ENCODE measurements around the gene OR7G2. TPM values are rescaled to one million over a fixed set of nuclear protein-coding genes. Genes with fewer than 3 reads are reported as not detected.

OR7G2 gene
- total RNA-seq, 1 experiment from 2014 or later, result not detected

DNA sequence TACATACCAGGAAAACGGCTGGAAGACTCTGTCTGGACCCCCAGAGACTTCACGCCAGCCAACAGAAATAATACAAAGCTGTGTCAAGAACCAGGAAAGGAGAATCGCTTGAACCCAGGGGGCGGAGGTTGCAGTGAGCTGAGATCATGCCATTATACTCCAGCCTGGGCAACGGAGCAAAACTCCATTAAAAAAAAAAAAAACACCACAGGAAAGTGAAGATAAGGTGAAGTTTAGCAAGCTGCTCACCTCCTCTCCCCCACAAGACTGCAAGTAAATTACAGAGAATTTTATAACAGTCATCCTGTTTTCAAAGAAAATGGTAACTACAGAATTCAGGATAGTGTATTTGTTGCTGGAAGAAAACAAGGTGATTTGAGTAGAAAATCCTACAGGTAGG, 9.3 kb upstream of the OR7G2 start:
- CTCF ChIA-PET, result interaction anchor here (0.7 kb wide), 1 partner anchor 132 kb away, joined by 3 read pairs; no protein-coding TSS in a partner anchor
- intact Hi-C loops (cut with micrococcal nuclease; ENCODE audit: unreplicated experiment), result no loop called here

DNA sequence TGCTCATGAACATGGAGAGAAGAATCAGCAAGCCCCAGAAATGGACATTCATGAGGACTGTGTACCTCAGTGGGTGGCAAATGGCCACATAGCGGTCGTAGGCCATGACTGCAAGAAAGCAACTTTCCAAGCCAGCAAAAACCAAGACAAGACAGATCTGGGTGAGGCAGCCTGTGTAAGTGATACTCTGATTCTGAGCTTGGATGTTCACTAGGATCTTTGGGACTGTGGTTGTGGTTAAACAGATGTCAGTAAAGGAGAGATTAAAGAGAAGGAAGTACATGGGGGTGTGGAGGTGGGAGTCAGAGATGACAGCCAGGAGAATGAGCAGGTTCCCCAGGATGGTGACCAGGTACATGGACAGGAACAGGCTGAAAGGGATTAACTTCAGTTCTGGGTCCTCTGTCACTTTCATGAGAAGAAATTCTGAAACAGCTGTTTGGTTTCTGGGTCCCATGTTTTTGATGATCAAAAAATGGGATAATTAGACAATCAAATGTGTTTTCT, 8.1 kb upstream of the OR7G2 start, which contains the start of gene OR7G1:
Gene OR7G1, minus strand, starts transcription at position 457 of the 507 bp plus-strand sequence. Its CDS starts 0 bp downstream, at position 457.
- H3K4me1 ChIP-seq (ENCODE audit: control insufficient read depth, insufficient read depth, low read length), result no peaks in the 10 kb centered on the region
- in situ Hi-C loops (cut with HindIII; ENCODE audit: low pct_unique_long_range_greater_than_20kb, low sequenced_read_pairs), result no loop called here
- no TSS peak for BruUV-seq (replicated peaks)

More for the DNA sequence above, 9.3 kb upstream of the OR7G2 start:
- ATAC-seq (no peak), DNase-seq (ENCODE audit: low read depth, low spot score) (no peak)
- POLR2A ChIA-PET, result no interaction called here
- TF ChIP-seq TCF7L2 (IDR thresholded peaks at IDR 0.05; ENCODE audit: low read depth, low read length) (no peak), SIN3A (IDR thresholded peaks at IDR 0.05; ENCODE audit: borderline replicate concordance, insufficient read depth, low read depth, low read length) (no peak), POLR2AphosphoS5 (IDR thresholded peaks at IDR 0.05; ENCODE audit: low read depth, low read length) (no peak), REST (IDR thresholded peaks at IDR 0.05; ENCODE audit: insufficient read depth in 1 of 2, low read depth in 2 of 2, low read length in 1 of 2) (no peak)
- TF ChIP-seq, protein P1, sequence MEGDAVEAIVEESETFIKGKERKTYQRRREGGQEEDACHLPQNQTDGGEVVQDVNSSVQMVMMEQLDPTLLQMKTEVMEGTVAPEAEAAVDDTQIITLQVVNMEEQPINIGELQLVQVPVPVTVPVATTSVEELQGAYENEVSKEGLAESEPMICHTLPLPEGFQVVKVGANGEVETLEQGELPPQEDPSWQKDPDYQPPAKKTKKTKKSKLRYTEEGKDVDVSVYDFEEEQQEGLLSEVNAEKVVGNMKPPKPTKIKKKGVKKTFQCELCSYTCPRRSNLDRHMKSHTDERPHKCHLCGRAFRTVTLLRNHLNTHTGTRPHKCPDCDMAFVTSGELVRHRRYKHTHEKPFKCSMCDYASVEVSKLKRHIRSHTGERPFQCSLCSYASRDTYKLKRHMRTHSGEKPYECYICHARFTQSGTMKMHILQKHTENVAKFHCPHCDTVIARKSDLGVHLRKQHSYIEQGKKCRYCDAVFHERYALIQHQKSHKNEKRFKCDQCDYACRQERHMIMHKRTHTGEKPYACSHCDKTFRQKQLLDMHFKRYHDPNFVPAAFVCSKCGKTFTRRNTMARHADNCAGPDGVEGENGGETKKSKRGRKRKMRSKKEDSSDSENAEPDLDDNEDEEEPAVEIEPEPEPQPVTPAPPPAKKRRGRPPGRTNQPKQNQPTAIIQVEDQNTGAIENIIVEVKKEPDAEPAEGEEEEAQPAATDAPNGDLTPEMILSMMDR (IDR thresholded peaks at IDR 0.05), result no peak
- BruUV-seq (replicated peaks), result no TSS peak
- no peaks in the 10 kb centered on the region for H3K27me3 ChIP-seq (ENCODE audit: control insufficient read depth, insufficient read depth, low read length)
- H3K36me3 ChIP-seq (ENCODE audit: control insufficient read depth, insufficient read depth, low read length), result no peaks in the 10 kb centered on the region
- no peak overlapping the region for H3K4me3 ChIP-seq (ENCODE audit: low read depth in 2 of 2, low read length in 2 of 2)
- H3K4me1 ChIP-seq (ENCODE audit: control insufficient read depth, insufficient read depth, low read length), result no peaks in the 10 kb centered on the region
- H3K9me3 ChIP-seq (ENCODE audit: control insufficient read depth, insufficient read depth, low read depth, low read length), result no peaks in the 10 kb centered on the region
- in situ Hi-C loops (cut with HindIII; ENCODE audit: low pct_unique_long_range_greater_than_20kb, low sequenced_read_pairs), result no loop called here
- H3K27ac ChIP-seq (ENCODE audit: low read length), result no peak overlapping the region

More for the DNA sequence above, 8.1 kb upstream of the OR7G2 start, which contains the start of gene OR7G1:
- ChIA-PET CTCF (no interaction called here), POLR2A (no interaction called here)
- Histone ChIP-seq H3K4me3 (ENCODE audit: low read depth in 2 of 2, low read length in 2 of 2) (no peak within 1 kb of the TSS), H3K9me3 (ENCODE audit: control insufficient read depth, insufficient read depth, low read depth, low read length) (no peaks in the 10 kb centered on the region), H3K27ac (ENCODE audit: low read length) (no peak within 1 kb of the TSS), H3K27me3 (ENCODE audit: control insufficient read depth, insufficient read depth, low read length) (no peaks in the 10 kb centered on the region), H3K36me3 (ENCODE audit: control insufficient read depth, insufficient read depth, low read length) (no peaks in the 10 kb centered on the region)
- no peak for ATAC-seq
- TF ChIP-seq, protein P1 (IDR thresholded peaks at IDR 0.05), result no peak
- TF ChIP-seq REST (IDR thresholded peaks at IDR 0.05; ENCODE audit: insufficient read depth in 1 of 2, low read depth in 2 of 2, low read length in 1 of 2), result no peak
- no peak for TF ChIP-seq TCF7L2 (IDR thresholded peaks at IDR 0.05; ENCODE audit: low read depth, low read length)
- no peak for TF ChIP-seq POLR2AphosphoS5 (IDR thresholded peaks at IDR 0.05; ENCODE audit: low read depth, low read length)
- TF ChIP-seq SIN3A (IDR thresholded peaks at IDR 0.05; ENCODE audit: borderline replicate concordance, insufficient read depth, low read depth, low read length), result no peak
- DNase-seq (ENCODE audit: low read depth, low spot score), result no peak
- intact Hi-C loops (cut with micrococcal nuclease; ENCODE audit: unreplicated experiment), result no loop called here
